CD4-positive, alpha-beta T cell treated with Interleukin-17A for 1 hour (primary cell): ENCODE measurements around the gene SNRPD1.
A peak's percentile ranks its signal among the peaks of the same experiment; 100 is the strongest.
"Not testable (repeated sequence)": the region's sequence is repeated elsewhere in the genome, so short reads cannot be mapped to it uniquely, and the experiment has no call there.

ENCODE experiments used
- DNase-seq: peaks from one replicate; pipeline ENCODE4 v3.0.0-alpha.2; 2020

SNRPD1 gene

DNA sequence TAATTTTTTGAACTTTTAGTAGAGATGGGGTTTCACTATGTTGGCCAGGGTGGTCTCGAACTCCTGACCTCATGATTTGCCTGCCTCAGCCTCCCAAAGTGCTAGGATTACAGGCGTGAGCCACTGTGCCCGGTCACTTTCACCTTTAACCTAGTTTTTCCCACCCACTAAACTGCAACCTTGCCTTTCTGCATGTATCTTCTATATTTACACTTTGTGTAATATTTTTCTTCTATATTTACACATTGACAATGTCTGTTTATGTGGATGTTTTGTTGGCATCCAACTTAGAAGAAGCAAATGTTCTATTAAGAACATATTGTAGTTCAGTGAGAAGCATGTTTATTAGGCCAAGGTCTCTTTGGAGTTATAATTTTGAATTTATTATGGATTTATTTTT lies 26.7 kb downstream of the SNRPD1 start:
- DNase-seq = no peak

DNA sequence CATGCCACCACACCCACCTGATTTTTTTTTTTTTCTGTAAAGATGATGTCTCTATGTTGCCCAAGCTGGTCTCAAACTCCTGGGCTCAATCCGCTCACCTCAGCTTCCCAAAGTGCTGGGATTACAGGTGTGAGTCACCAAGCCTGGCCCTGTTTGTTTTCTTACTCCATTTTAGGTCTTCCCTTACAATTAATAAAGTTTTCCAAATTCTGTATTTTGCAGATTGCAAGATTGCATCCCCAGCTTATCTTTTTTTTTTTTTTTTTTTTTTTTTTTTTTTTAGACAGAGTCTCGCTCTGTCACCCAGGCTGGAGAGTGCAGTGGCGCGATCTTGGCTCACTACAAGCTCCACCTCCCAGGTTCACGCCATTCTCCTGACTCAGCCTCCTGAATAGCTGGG lies 28.3 kb downstream of the SNRPD1 start:
- DNase-seq = not testable (repeated sequence)

DNA sequence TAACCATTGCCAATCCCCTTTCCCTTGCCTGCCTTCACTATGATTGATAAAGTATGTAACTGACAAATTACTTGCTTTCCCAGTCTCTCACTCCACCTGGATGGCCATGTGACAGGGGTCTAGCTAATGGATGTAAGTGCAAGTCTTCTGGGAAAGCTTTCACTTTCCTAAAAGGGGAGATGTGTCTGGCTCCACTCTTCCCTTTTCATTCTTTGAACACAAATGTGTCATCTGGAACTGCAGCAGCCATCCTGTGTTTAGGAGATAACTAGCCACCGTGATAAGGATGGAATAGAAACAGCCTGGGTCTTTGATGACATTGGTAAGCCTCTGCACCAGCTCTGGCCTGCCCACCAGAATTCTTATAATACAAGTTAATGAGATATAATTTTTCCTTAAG lies 38.2 kb downstream of the SNRPD1 start:
- no peak for DNase-seq

DNA sequence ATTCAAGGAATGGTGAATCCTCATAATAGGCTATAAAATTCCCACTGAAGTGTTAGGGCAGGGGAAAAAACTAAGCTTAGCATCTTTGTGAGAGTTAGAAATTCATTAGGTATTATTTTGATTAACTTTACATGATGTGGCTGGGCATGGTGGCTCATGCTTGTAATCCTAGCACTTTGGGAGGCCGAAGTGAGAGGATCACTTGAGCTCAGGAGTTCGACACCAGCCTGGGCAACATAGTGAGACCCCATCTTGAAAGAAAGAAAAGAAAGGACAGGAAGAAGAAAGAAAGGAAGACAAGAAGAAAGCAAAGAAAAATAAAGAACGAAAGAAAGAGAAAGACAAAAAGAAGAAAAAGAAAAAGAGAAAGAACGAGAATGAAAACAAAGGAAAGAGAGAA lies 40.0 kb downstream of the SNRPD1 start:
- no peak for DNase-seq

DNA sequence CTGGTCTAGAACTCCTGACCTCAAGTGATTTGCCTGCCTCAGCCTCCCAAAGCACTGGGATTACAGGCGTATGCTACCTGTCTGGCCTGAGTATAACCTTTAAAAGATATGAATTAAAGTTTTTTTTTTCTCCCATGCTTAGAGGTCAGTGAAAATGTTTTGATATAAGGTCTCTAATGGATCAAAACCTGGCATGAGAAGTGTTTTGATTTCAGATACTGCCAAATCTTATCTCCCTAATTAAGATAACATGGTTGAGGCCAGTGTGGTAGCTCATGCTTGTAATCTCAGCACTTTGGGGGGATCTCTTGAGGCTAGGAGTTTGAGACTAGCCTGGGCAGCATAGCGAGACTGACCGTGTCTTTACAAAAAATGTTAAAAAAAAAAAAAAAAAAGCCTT lies 41.2 kb downstream of the SNRPD1 start:
- DNase-seq = no peak

DNA sequence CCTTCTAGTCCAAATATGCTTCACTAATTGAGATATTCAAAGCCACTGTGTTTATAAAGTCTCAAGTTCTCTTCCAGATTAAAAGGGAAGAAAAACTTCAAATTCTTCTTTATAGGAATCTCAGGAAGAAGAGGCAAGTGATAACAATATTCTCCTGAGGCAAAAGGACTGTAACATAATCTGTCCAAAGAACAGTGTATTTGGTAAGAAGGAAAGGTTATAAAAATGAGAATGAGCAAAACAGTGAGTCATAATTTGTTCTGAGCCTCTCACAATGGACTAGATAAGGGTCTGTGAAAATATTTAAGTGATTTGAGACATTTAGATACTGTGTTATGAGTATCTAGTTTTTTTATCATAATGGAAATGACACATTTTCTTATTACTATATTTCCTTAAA lies 44.3 kb downstream of the SNRPD1 start:
- DNase-seq = no peak

DNA sequence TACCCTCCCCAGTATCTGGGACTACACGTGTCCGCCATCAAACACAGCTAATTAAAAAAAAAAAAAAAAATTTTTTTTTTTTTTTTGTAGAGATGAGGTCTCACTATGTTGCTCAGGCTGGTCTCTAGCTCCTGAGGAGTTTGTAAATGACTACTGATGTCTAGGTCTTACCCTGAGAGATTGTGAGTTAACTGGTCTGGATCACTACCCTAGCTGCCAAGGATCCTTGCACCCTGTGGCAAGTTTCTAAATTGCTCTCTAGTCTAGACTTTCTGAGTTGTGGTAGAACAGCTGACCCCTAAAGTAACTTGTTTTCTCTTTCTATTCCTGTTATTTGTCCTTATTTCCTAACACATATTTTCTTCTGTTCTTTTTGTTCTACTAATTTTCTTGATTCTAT lies 48.0 kb downstream of the SNRPD1 start:
- DNase-seq = no peak

DNA sequence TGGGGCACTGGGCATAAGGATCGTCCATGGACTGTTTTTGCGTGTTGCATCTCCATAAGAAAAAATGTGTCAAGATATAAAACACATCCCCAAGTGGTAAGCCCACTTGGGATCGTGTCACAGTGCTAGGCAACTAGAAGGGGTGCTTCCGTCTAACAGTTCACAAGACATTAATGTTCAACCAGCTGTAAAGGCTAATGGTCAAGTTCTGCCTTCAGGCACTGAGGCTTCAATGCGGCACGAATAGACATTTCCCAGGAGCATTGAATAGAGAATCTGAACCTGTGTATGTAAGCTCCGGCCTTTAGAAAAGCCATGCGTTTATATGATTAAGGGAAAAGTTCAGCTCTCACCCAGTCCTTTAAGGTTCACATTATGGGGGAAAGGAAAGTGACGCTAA lies 50.5 kb downstream of the SNRPD1 start:
- no peak for DNase-seq

DNA sequence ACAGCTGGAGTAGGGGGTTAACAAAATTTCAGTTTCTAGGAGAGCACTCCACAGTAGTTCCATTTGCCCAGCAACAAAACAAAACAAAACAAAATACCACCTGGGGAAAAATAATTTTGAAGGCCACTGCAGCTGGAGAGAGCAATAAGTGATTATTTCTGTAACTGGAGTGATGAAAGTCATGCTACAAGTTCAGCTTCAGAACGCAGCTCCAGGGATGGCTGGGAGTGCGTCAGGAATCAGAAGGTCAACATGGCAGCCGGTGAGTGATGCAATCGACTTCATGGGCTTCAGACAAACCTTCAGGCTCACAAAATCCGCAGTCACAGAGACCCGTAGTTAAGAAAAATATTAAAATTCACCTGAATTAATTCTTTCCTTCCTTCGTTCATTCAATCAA lies 51.5 kb downstream of the SNRPD1 start:
- no peak for DNase-seq

DNA sequence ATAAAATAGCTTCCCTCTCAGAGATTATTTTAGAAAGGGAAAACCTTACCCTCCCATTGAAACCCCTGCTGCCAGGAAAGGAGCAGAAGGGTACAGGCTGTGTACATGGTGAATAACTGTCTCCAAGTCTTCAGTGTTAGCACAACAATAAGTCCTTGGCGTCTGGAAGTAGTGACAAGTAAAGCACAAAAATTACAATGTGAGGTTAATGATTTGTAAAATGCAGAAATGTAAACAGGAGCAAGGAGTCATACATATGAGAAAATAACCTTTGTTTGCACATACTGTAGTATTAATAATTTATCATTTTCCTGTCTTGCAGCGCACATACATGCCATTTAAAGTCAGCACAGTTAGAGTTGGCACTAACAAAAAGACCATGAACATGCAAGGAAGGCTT lies 52.0 kb downstream of the SNRPD1 start:
- no peak for DNase-seq

DNA sequence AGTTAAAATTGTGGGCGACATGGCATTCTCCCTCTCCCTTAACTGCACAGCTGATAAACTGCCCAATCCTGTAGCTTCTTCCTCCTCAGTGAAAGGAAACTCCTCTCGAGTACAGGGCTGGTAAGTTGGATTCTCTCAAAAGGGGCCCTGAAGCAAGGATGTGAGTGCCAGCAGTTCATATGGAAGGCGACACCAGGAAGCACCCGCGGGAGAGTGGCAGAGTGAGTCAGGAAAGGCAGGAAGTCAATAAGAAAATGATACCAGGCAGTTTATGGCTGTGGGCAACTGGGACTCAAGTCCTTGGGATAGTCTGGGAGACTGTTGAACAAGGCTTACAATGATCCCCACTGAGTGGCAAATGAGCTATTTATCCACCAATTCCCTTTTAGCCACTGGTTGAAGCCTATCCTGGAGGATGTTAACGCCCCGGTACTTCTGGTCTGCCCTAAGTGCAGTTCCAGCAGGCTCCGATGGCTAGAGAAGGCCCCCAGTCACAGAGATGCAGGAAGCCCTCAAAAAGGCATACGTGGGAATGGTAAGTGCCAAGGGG lies 57.7 kb downstream of the SNRPD1 start:
- DNase-seq = no peak

DNA sequence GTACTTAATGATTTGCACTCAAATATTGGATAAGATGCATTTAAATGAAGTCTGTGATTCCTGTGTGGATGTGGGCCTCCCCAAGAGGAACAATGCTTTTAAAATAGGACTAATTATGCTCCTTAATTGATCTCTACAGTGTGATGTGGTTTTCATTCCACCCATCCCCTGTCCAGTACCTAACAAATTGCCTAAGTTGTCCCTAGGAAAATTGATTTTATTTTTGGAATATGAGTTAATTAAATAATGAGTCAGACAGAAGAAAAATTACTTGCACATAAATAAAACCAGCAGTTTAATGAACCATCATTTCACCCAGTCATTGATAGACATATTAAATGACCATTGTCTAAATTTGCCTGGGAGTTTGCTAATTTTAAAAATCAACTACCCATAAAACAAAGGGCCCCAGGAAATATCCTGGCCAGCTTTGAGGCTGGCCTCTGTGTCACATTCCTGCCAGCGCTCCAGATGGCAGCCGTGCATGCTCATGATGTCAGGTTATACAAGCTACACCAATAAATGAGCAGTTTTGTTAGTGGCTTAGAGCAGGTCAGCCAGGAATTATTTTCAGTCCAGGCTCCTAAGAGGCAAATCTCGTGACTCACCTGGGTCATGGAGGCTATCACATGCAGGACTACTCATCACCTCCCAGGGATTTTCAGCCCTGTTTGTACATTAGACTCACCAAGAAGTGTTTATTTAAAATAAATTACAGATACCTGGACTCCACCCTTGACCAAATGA lies 60.6 kb downstream of the SNRPD1 start:
- no peak for DNase-seq

DNA sequence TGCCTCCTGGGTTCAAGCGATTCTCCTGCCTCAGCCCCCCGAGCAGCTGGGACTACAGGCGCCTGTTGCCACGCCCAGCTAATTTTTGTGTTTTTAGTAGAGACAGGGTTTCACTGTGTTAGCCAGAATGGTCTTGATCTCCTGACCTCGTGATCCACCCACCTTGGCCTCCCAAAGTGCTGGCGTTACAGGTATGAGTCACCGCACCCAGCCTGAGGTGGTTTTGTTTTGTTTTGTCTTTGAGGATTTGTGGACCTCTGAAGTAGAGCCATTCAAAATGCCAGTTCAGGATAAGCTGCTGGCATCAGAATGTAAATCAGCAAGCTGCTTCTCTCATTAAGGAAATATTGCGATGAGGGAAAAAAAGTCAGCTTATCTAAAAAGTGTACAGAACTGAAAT lies 63.2 kb downstream of the SNRPD1 start:
- not testable (repeated sequence) for DNase-seq

DNA sequence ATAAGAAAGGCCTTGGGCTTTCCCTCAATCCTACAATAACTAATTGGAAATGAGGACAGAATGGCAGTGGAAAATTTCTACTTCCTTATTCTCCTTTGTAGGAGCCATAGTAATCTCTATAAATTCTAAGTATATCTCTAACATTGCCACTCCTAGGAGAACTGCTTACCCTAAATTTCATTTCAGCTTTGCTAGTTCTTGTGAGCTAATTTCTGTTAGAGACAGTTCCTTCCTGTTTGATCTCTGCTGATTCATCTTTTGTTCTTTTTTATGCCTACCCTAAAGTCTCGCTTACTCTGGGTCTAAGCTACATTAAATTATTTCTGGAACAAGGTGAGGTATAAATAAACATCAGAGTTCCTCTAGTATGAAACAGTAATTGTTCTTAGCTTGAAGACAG lies 66.7 kb downstream of the SNRPD1 start:
- no peak for DNase-seq

DNA sequence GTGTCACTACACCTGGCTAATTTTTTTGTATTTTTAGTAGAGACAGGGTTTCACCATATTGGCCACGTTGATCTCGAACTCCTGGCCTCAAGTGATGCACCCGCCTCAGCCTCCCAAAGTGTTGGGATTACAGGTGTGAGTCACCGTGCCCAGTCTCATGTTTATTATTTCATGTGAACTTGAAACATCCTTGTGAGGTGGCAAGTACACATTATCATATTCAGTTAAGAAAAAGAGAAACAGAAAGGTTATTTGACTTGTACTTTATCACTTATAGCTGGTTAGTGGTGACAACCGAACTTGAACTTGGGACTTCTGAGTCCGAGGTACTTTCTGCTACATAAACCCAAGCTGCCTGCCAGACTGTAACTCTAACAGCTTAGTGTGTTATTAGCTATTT lies 68.0 kb downstream of the SNRPD1 start:
- DNase-seq = no peak

DNA sequence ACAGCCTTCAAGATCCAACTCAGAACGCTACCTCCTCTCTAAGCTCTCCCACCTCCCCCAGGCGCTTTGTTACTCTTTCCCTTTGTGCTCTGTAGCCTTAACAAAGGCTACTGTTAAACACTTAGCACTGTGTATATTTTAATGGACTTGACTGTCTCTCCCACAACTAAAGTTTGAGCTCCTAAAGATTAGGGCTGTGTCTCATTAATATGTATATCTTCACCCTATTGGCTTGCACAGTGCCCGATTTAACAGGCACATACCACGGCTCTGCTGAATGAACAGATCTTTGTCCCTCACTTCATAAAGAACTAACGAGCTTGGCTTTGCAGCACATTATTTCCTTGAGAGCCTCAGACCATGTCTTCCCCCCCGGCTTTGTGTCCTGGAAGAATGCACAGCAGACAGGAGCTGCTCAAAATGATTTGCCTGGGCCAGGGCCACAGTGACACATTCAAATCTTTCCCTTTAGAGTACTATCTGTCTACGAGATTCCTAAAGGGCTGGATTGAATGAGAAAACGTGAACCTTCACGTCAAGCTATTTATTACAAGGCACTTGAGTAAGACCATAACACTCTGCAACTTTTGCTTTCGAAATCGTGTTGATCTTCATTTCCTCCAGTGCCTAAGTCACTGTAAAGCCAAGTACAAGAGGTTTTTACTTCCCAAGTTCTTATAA lies 70.4 kb downstream of the SNRPD1 start:
- peak; percentile 68 for DNase-seq
